Activated CD4-positive, alpha-beta T cell treated with anti-CD3 and anti-CD28 coated beads for 36 hours (primary cell): ENCODE results near the gene ERBB4. TPM values are rescaled to one million over a fixed set of nuclear protein-coding genes. Genes with fewer than 3 reads are reported as not detected.

Source experiments
- ATAC-seq: fragments of 200-7000 bp; cut with Tn5 transposase; one replicate; pipeline ENCODE4 v1.10.0; 2021; ENCODE audit warnings: mild to moderate bottlenecking, moderate library complexity
- CTCF ChIA-PET: fragments of 350-600 bp; sonication (Branson Sonifier 250); formaldehyde crosslinking; loops from one replicate; lab custom pipeline; 2021; ENCODE audit warnings: antibody characterized with exemption; lab: Charles Lee
- POLR2A ChIA-PET: fragments of 350-600 bp; sonication (Branson Sonifier 250); formaldehyde crosslinking; loops from one replicate; lab custom pipeline; 2021; ENCODE audit warnings: antibody characterized with exemption, inconsistent platforms; lab: Charles Lee
- DNase-seq: peaks from one replicate; pipeline ENCODE4 v3.0.0-alpha.2; 2020
- H3K27ac Mint-ChIP-seq: one replicate; pipeline ENCODE4 v1.8.0; 2021; ENCODE audit warnings: mixed read lengths
- H3K27me3 Mint-ChIP-seq: one replicate; pipeline ENCODE4 v1.8.0; 2021; ENCODE audit warnings: mixed read lengths
- H3K36me3 Mint-ChIP-seq: one replicate; pipeline ENCODE4 v1.8.0; 2021; ENCODE audit warnings: low read depth, mixed read lengths
- H3K4me1 Mint-ChIP-seq: one replicate; pipeline ENCODE4 v1.8.0; 2021; ENCODE audit warnings: mixed read lengths
- H3K4me3 Mint-ChIP-seq: one replicate; pipeline ENCODE4 v1.8.0; 2021; ENCODE audit warnings: mild to moderate bottlenecking, moderate library complexity, mixed read lengths
- H3K9me3 Mint-ChIP-seq: one replicate; pipeline ENCODE4 v1.8.0; 2021; ENCODE audit warnings: low read depth, mixed read lengths
- intact Hi-C, 2 experiments: fragments of 100-400 bp; cut with DNase I in 1 of 2; cut with micrococcal nuclease in 1 of 2; formaldehyde crosslinking; loops; one replicate each; pipeline versions ENCODE4 v1.14.2 to v1.15.1; 2022 to 2024; cut with DNase I, micrococcal nuclease
- total RNA-seq, 2 experiments: library from RNA; stranded (reverse); gene quantifications; one replicate each; pipeline ENCODE4 v1.2.3, GENCODE V29; 2021

ERBB4 gene
- total RNA-seq, 2 experiments from 2014 or later: not detected

DNA sequence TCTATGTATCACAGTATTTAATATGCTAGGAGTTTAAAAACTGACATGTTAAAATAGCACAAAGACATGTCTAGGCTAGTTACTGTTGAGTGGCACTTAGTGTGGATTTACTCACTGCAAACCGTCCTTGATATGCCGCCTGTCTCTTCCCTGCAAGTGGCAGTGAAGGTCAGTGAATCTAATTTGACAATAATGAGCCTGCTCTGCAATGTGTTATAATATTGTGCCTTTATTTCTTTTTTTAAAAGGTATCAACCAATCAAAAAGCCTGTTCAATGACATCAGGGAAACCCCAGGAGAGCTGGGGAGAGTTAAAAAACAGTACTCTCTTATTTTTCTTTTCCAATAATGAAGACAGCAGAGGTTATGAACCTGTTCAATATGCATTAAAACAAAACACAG, 384.1 kb downstream of the ERBB4 start:
- intact Hi-C loops: no loop called here
- no peaks in the 10 kb centered on the region for H3K4me1 Mint-ChIP-seq
- no peak overlapping the region for H3K27ac Mint-ChIP-seq
- CTCF ChIA-PET: no interaction called here
- no peak for DNase-seq
- H3K4me3 Mint-ChIP-seq: no peak overlapping the region
- H3K36me3 Mint-ChIP-seq: no peaks in the 10 kb centered on the region
- H3K27me3 Mint-ChIP-seq: no peaks in the 10 kb centered on the region
- H3K9me3 Mint-ChIP-seq: no peaks in the 10 kb centered on the region
- POLR2A ChIA-PET: no interaction called here
- no peak for ATAC-seq

GRCh38 chr2:212153923-212154322, 384.7 kb downstream of the ERBB4 start:
- ChIA-PET POLR2A (no interaction called here), CTCF (no interaction called here)
- Mint-ChIP-seq H3K27ac (no peak overlapping the region), H3K9me3 (no peaks in the 10 kb centered on the region), H3K36me3 (no peaks in the 10 kb centered on the region), H3K4me1 (no peaks in the 10 kb centered on the region), H3K4me3 (no peak overlapping the region), H3K27me3 (no peaks in the 10 kb centered on the region)
- intact Hi-C loops: no loop called here
- ATAC-seq (no peak), DNase-seq (no peak)

DNA sequence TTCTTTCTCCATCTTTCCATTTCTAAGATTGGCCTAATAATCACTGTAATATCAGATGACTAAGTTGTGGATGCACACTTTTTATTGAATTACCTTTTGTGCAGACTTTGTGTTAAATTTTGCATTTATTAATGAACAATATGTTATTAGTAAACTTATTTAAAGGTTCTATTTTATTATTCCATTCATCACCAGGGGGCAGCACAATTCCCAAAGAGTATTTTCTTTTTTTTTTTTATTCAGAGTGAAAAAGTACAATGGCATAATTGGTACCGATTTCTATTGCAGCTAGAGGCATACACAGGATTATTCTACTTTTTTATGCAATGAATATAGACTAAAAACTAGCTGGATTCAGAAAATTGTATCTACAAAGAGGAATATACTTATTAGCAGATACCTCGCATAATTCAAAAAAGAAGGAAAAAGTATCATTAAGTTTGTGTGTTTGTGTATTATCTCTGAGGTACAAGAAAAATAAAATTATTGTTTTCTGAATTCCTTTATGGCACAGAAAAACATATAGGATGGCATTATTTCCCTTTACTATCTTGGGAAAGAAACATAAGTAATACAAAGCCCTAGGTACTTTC, 390.6 kb downstream of the ERBB4 start:
- Mint-ChIP-seq H3K27me3 (no peaks in the 10 kb centered on the region), H3K9me3 (no peaks in the 10 kb centered on the region), H3K4me1 (no peaks in the 10 kb centered on the region), H3K27ac (no peak overlapping the region), H3K36me3 (no peaks in the 10 kb centered on the region), H3K4me3 (no peak overlapping the region)
- DNase-seq (no peak), ATAC-seq (no peak)
- POLR2A ChIA-PET: interaction anchor here (0.6 kb wide), 1 partner anchor 676 kb away, joined by 4 read pairs; no protein-coding TSS in a partner anchor
- CTCF ChIA-PET: interaction anchor here (1.1 kb wide), 1 partner anchor 9 kb away, joined by 3 read pairs; no protein-coding TSS in a partner anchor
- intact Hi-C loops: loop anchor here in 1 of 2 experiments (5.0 kb wide), 1 partner anchor 419 kb away; no protein-coding TSS in a partner anchor

- intact Hi-C loops: loop anchor here in 1 of 2 experiments (5.0 kb wide), 1 partner anchor 421 kb away; no protein-coding TSS in a partner anchor
- H3K9me3 Mint-ChIP-seq: no peaks in the 10 kb centered on the region
- CTCF ChIA-PET: no interaction called here
- no peaks in the 10 kb centered on the region for H3K36me3 Mint-ChIP-seq
- DNase-seq (no peak), ATAC-seq (no peak)
- POLR2A ChIA-PET: no interaction called here
- no peak overlapping the region for H3K27ac Mint-ChIP-seq
- no peaks in the 10 kb centered on the region for H3K27me3 Mint-ChIP-seq
- H3K4me1 Mint-ChIP-seq: no peaks in the 10 kb centered on the region
- no peak overlapping the region for H3K4me3 Mint-ChIP-seq
These were observed 392.2 kb downstream of the ERBB4 start for GRCh38 chr2:212146416-212146815.

DNA sequence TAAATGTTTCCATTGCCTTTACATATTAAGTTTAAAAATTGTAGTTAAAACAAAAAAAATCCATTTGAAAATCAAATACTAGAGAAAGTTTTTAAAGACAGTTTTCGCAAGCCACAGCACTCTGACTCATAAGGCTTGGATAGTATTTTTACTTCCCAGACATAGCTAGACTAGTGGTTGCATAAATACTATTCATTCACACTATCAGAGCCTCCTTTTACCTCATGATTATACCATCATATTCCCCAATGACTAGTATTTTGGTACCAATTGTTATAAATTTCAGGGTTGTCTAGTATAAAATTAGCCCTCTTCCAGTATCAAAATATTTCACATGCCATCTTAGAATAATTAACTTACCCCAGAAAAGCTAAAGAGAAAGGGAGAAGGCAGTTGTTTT, 393.5 kb downstream of the ERBB4 start:
- ChIA-PET POLR2A (no interaction called here), CTCF (interaction anchor here (0.9 kb wide), 1 partner anchor 35 kb away, joined by 3 read pairs; no protein-coding TSS in a partner anchor)
- H3K36me3 Mint-ChIP-seq: no peaks in the 10 kb centered on the region
- intact Hi-C loops: loop anchor here in 1 of 2 experiments (5.0 kb wide), 1 partner anchor 422 kb away; no protein-coding TSS in a partner anchor
- H3K4me1 Mint-ChIP-seq: no peaks in the 10 kb centered on the region
- no peaks in the 10 kb centered on the region for H3K9me3 Mint-ChIP-seq
- DNase-seq: no peak
- H3K27ac Mint-ChIP-seq: no peak overlapping the region
- no peak for ATAC-seq
- H3K27me3 Mint-ChIP-seq: no peaks in the 10 kb centered on the region
- no peak overlapping the region for H3K4me3 Mint-ChIP-seq

DNA sequence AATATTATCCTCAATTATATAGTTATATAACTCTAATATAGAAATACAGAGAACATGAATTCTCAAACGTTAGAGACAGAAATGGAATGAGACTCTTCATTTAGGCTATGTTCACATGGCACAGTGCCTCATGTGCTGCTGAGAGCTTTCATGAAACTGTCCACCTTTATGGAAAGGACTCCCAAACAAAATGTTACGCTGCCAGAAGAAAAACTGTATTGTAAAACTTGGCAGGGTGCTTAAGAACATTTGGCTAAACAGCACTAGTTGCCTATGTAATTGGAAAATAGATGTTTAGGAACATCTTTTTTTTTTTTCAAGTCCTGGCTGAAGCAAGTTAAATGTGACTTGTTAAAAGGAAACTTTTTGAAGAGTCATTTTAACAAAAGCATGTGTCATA, 396.0 kb downstream of the ERBB4 start:
- CTCF ChIA-PET: no interaction called here
- Mint-ChIP-seq H3K27me3 (no peaks in the 10 kb centered on the region), H3K27ac (no peak overlapping the region), H3K4me3 (no peak overlapping the region), H3K4me1 (no peaks in the 10 kb centered on the region), H3K36me3 (no peaks in the 10 kb centered on the region), H3K9me3 (no peaks in the 10 kb centered on the region)
- intact Hi-C loops: no loop called here
- no peak for DNase-seq
- no peak for ATAC-seq
- POLR2A ChIA-PET: no interaction called here

DNA sequence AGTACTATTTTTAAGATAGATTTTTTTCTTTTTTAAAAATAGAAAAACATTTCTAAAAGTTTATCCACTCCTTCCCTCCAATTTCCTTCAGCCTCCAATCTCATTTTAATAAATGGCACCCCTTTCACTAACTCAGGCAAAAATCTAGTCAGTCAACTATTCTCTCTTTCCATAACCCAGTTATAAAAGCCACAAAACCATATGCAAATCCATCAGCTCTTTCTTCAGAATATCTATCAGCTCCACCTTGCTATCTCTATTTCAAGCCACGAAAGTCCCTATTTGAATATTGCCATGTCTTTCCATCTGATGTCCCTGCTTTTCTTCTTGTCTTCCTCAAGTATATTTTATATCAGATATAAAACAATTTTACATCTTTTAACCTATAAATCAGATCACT, 397.1 kb downstream of the ERBB4 start:
- intact Hi-C loops: no loop called here
- ATAC-seq (no peak), DNase-seq (no peak)
- H3K36me3 Mint-ChIP-seq: no peaks in the 10 kb centered on the region
- H3K27me3 Mint-ChIP-seq: no peaks in the 10 kb centered on the region
- no peak overlapping the region for H3K27ac Mint-ChIP-seq
- H3K4me1 Mint-ChIP-seq: no peaks in the 10 kb centered on the region
- no peak overlapping the region for H3K4me3 Mint-ChIP-seq
- POLR2A ChIA-PET: interaction anchor here (0.5 kb wide), 1 partner anchor 16 kb away, joined by 4 read pairs; no protein-coding TSS in a partner anchor
- CTCF ChIA-PET: no interaction called here
- no peaks in the 10 kb centered on the region for H3K9me3 Mint-ChIP-seq

DNA sequence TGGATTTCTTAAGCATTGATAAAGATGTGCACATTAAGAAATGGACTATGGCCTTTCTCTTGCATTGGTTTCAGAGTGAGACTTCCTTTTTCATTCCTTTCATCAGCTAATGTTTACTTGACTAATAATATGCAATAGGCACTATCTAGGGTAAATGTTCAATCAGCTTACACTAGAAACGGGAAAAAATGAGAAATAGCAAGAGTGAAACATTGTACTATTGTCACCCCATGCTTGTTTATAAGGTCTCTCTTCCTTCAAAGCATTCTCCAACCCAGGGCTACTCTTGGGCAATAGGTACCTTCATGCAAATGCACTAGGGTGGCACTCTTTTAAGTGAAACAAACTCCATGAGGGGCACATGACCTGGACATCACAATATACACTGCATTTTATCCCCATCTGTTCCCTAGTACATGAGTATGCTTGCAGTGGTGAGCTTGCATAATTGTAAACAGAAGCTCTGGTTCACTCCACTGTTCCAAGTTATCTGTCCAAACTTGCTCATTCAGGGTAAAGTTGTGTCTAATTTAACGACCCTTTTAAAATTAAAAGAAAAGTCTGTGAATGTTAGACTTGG, 402.3 kb downstream of the ERBB4 start:
- ChIA-PET CTCF (interaction anchor here (0.6 kb wide), 1 partner anchor 152 kb away, joined by 3 read pairs; no protein-coding TSS in a partner anchor), POLR2A (no interaction called here)
- ATAC-seq (no peak), DNase-seq (no peak)
- Mint-ChIP-seq H3K27ac (no peak overlapping the region), H3K4me1 (no peaks in the 10 kb centered on the region), H3K4me3 (no peak overlapping the region), H3K36me3 (no peaks in the 10 kb centered on the region), H3K27me3 (no peaks in the 10 kb centered on the region), H3K9me3 (no peaks in the 10 kb centered on the region)
- intact Hi-C loops: no loop called here

- no peak for ATAC-seq
- Mint-ChIP-seq H3K9me3 (no peaks in the 10 kb centered on the region), H3K36me3 (no peaks in the 10 kb centered on the region), H3K4me3 (no peak overlapping the region), H3K27me3 (no peaks in the 10 kb centered on the region), H3K4me1 (no peaks in the 10 kb centered on the region), H3K27ac (no peak overlapping the region)
- CTCF ChIA-PET: interaction anchor here (0.6 kb wide), 1 partner anchor 151 kb away, joined by 3 read pairs; no protein-coding TSS in a partner anchor
- no peak for DNase-seq
- POLR2A ChIA-PET: no interaction called here
- intact Hi-C loops: no loop called here
These were observed 402.9 kb downstream of the ERBB4 start for GRCh38 chr2:212135739-212136138.

- DNase-seq: no peak
- H3K36me3 Mint-ChIP-seq: no peaks in the 10 kb centered on the region
- intact Hi-C loops: no loop called here
These were observed 405.3 kb downstream of the ERBB4 start for GRCh38 chr2:212133337-212133736.

DNA sequence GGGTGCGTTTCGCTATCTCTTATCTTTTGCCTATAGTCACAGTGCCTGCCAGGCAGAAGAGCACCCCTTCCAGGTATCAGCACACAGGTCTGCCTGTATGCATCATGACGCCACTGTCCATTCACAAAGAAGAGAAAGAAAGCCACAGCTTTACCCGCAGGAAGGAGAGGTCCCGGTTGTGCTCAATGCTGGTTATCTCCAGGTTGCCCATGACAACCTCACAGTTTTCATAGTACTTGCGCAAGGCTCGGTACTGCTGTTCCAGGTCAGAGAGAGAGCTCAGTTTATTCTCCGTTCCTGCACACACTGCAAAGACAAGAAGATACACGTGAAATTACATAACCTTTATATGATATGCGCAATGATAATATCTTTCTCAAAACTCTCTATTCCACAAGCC, 414.0 kb downstream of the ERBB4 start:
- H3K27me3 Mint-ChIP-seq: no peaks in the 10 kb centered on the region
- CTCF ChIA-PET: no interaction called here
- POLR2A ChIA-PET: no interaction called here

More at GRCh38 chr2:212133337-212133736, 405.3 kb downstream of the ERBB4 start:
- Mint-ChIP-seq H3K27ac (no peak overlapping the region), H3K27me3 (no peaks in the 10 kb centered on the region), H3K9me3 (no peaks in the 10 kb centered on the region), H3K4me3 (no peak overlapping the region), H3K4me1 (no peaks in the 10 kb centered on the region)
- CTCF ChIA-PET: interaction anchor here (0.6 kb wide), 1 partner anchor 19 kb away, joined by 3 read pairs; no protein-coding TSS in a partner anchor
- POLR2A ChIA-PET: no interaction called here
- no peak for ATAC-seq

DNA sequence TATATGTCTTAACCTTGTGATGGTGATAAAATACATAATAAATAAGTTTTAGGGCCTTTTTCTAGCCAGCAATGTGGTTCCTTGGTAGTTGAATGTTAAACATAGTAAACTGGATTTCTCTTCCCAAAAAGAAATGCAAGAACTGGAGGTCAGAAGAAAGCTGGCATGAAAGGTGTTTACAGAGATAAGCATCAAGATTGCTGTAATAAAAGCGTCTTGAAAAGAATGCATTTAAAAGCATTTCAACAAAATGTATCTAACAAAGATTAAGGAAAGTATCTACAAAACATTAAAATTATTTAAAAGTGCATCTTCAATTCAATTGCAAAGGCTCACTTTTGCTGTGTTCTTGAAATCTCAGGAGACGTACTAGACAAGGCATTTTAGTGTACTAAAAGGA, 419.0 kb downstream of the ERBB4 start:
- Mint-ChIP-seq H3K27ac (no peak overlapping the region), H3K36me3 (no peaks in the 10 kb centered on the region), H3K4me1 (no peaks in the 10 kb centered on the region), H3K27me3 (no peaks in the 10 kb centered on the region), H3K4me3 (no peak overlapping the region), H3K9me3 (no peaks in the 10 kb centered on the region)
- DNase-seq: no peak
- intact Hi-C loops: no loop called here
- no peak for ATAC-seq
- POLR2A ChIA-PET: no interaction called here
- CTCF ChIA-PET: no interaction called here

More for the DNA sequence above, 414.0 kb downstream of the ERBB4 start:
- Mint-ChIP-seq H3K9me3 (peaks cover 2% of the 10 kb centered on the region), H3K36me3 (no peaks in the 10 kb centered on the region), H3K4me1 (no peaks in the 10 kb centered on the region), H3K27ac (no peak overlapping the region), H3K4me3 (no peak overlapping the region)
- ATAC-seq (no peak), DNase-seq (no peak)
- intact Hi-C loops: no loop called here
